ENCODE results near the gene CHCHD3. TPM values are rescaled to one million over a fixed set of nuclear protein-coding genes. Genes with fewer than 3 reads are reported as not detected.
A peak's percentile ranks its signal among the peaks of the same experiment; 100 is the strongest.
"Not testable (repeated sequence)": the region's sequence is repeated elsewhere in the genome, so short reads cannot be mapped to it uniquely, and the experiment has no call there.

Gene CHCHD3
- total RNA-seq, 1 experiment from 2014 or later: 115 TPM

DNA sequence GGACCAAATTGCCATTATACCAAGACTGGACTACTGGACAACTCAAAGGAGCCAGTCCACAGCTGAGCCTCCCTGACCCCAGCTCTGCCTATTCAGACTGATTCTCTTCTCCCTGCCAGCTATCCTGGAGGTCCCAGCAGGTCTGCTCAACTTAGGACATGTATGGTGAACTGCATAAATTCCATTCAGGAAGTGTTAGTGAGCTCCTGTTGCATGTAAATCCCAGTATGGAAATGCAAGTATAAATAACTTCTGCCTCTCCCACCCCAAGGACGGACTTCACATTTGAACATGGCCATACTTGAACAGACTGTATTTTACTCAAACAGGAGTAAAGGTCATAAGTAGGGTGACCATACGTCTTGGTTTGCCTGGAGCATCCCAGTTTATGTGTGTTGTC, 128.4 kb downstream of the CHCHD3 start:
- no peak for DNase-seq (ENCODE audit: low read depth)

DNA sequence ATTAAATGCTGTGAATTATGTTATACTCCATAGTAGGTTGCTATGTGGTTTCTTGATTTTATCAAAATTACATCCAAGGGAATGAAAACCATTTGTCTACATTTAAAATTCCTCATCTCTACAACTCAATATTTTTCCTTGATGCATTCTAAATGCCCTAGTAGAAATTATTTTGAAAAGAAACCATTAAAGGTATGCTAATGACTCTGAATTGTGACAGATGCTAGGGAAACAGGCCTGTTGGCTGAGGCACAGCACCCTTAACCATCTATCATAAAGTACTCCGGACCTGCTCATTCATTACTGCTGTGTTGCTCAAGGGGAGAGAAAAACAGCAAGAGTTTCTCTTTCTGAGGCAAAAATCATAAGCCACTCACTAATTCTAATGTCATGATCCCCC, 131.2 kb downstream of the CHCHD3 start:
- DNase-seq (ENCODE audit: low read depth): no peak

DNA sequence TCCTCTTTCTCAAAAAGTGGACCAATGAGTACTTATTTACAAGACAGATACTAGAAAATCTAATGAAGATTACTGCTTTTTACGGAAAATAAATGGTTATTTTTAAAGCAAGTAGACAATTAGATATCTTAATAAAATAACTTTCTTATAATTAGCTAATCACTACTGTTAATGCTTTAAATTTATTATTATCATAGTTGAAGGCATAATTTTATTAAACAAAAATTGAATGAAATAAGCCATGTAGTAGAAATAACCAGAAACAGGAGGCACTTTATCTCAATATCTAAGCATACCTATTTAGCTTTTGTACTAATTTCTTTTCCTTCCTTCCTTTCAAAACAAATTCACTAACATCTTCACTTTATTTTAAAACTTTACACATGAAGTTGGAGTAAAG, 134.9 kb downstream of the CHCHD3 start:
- DNase-seq (ENCODE audit: low read depth): no peak

DNA sequence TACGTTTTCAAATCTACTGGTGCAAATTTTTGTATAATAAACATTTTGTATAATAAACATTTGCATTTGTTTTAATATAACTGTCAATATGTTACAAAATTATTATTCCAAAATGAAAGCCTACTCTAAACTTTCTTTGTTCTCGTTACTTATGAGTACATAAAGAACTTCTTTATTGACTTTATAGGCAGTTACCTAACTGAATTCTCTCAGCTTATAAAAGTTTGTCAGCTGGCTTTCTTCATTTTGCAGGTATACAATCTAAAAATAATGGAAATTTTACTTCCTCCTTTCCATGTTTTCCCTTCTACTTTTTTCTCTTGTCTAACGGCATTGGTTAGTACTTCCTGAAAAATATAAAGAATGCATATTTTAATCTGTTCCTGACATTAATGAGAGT, 137.1 kb downstream of the CHCHD3 start:
- no peak for DNase-seq (ENCODE audit: low read depth)

DNA sequence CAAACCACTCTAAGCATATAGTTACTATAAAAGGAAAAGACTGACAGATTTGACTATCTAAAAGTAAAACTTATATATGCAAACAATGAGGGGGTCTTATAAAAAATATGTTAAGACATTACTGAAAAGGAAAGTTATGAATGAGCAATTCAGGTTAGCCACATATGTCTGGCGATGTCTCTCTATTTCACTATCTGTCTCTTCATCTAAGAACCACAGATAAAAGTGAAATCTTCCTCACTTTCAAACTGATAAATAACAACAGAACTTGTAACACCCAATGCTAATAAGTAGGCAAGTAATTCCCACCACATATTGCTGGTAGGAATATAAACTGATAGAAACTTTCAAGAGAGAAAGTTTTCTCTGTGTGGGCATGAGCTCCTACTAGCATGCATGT, 138.2 kb downstream of the CHCHD3 start:
- no peak for DNase-seq (ENCODE audit: low read depth)

DNA sequence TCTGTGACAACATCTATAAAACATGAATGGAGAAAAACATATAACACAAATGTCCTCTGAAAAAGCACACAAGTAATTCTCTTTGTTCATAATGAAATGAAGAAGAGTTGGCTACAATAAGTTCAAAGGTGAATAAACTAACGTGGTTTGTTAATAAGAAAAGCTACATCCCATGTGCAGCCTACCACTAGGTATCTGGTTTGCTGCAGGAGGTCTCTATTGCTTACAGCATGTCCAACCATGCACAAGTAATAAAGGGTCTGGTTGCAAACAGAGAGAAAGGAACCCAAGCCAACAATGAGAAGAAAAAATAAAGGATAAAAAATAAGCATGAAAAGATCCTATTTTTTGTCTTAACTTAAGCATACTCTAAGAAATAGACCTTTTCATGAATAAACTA, 139.2 kb downstream of the CHCHD3 start:
- DNase-seq (ENCODE audit: low read depth): no peak

DNA sequence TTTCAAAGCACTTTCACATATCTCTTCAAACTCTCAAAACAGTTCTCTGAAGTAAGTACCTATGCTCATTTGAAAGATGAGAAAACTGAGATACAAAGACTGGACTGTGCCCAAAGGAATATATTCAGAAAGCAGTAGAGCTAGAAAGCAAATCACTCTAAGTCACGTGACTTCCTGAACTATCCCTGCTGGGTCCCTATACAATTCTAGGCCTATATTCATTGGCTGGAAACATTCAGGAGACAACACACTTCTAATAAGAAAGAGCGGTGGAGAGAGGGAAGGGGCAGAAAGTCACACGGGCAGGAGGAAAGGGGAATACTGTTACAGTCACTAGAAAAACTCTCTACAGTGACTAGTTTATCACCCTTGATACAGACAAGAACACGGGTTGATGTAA, 140.0 kb downstream of the CHCHD3 start:
- no peak for DNase-seq (ENCODE audit: low read depth)

DNA sequence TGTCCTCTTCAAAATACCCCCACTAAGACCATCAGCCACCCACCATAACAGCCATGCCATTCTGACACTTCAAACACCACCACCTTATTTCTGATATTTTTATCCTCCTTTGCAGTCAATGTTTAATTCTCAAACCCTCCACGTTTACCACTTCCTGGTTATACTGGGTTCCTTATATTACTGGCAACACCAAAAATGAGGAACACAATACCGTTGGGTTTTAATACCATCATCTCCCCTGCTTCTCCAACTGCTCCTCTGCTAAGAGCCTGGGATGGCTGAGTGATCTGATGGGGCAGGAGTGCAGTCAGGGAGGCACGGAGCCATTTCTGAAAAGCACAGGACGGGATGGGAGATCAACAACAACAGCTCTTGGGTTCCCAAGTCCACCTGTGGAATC, 140.5 kb downstream of the CHCHD3 start:
- no peak for DNase-seq (ENCODE audit: low read depth)

DNA sequence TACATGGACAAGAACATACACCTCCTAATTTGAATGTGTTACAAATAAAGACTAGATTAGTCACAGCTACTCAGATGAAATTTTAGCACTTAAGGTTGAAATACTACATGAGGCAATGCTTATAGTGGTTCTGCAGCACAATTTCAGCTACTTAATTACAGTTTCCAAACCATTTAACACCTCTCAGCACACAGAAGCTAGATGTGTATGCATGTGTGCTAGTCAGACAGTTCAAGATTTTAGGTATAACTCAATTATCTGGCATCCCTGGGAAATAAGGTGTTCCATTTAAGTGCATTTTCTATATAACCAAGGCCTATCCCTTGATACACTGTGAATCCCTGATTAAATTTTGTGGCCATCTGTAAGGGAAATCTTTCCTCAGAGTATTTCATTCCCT, 141.8 kb downstream of the CHCHD3 start:
- DNase-seq (ENCODE audit: low read depth): no peak

DNA sequence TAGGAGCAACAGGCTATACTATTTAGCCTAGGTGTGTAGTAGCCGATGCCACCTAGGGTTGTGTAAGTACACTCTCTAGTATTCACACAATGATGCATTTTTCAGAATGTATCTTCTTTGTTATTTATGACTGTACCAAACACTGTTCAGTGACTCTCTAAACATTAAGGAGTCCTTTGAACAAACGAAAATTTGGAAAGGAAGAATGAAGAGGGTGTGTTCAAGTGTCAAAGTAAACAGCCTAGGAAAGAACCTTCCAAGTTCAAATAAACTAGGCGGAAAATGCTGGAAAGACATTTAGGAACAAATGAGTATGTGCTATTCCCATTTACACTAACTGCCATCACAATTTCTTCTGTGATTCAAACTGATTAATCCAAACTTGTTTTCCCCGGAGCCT, 142.4 kb downstream of the CHCHD3 start:
- no peak for DNase-seq (ENCODE audit: low read depth)

DNA sequence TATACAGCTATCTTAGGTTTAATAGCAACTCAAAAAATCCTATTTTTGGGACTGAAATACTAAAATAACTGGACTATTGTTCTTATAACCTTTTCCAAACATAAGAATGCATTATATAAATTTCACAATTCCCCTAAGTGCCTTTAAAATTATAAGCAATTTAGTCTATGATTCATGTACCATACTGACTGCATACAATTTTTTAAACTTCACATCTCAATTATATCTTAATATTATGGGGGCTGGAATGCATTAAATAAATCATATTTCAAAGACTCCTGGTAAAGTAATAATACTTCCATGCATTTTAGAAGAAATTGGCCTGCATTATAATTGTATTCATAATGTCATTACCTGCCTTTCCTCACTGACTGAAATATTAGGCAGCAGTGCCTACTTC, 144.6 kb downstream of the CHCHD3 start:
- no peak for DNase-seq (ENCODE audit: low read depth)

DNA sequence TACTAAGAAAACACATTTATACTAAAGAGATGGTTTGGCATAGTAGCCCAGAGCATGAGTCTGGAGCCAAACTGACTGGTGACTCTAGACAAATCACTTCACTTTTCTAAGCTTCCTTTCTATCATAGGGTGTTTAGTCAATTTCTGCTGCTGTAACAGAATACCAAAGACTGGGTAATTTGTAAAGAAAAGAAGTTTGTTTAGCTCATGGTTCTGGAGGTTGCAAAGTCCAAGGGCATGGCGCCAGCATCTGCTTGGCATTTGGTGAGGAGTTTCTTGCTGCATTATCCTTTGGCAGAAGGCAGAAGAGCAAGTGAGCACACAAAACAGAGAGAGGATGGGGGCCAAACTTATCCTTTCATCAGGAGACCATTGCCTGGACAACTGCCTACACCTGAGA, 146.3 kb downstream of the CHCHD3 start:
- no peak for DNase-seq (ENCODE audit: low read depth)

DNA sequence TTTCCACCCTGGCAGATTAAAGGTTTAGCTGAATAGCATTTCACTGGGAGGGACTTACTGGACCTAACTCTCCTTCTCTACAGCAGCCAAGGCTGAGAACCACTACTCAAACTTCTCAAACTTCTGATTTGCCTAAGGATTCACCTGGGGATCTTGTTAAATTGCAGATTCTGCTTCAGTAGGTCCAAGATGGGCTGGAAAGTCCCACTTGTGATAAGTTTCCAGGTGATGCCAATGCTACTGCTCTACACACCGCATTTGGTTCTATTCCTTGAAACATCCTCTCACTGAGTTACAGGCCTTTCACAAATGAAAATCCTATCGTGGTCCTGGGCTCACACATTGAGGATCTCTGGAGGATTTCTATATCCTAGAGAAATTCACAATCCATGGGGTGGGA, 147.9 kb downstream of the CHCHD3 start:
- no peak for DNase-seq (ENCODE audit: low read depth)

DNA sequence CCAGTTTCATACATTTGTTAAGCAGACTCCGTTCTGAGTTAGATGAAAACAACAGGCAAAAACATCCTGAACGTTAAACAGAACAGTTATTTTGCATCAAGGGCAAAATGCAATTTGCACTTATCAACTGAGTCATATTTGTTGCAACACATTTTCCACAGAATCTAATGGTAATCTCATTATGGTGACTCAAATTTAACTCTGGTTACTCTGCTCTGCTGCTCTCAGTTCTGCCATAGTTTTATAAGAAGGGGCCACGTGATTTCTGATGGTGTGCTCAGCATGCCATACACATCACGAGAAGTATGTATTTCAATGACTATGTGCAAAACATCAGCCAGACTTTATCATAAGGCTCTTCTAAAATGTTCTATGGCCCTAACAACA, 148.8 kb downstream of the CHCHD3 start:
- DNase-seq (ENCODE audit: low read depth): peak; percentile 84

DNA sequence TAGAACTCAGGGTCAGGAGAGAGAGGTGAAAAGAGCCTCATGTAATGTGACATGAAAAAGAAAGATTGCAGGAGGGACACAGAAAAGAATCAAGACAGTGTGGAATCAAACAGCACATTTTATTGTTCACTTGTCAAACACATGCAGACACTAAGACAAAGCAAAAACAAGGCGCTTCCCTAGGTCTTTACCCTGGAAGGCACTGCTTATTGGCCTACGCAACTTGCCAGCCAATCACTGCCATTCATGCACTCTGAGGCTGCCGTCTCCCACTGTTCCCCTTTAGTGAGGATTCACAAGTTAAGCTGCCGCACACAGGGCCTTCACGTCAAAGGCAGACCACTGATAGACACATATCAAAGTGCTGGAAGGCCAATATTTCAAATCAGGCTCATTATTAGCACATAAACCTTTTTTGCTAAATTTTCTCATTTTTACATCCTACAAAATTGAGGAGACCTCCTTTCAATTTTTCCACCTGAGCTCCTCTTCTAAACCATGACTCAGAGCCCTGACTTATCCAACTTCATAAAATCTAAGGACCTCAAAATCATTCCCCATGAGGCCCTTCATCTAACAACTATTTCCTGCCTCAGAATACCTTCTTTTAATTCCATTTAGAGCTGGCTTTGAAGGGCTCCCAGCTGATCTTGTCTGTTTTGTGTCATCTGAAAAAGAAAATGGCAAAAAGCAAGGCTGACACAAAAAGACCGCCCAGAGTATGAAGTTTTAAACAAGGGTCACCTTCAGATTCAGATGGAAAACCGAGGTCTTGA, 149.4 kb downstream of the CHCHD3 start:
- no peak for DNase-seq (ENCODE audit: low read depth)

DNA sequence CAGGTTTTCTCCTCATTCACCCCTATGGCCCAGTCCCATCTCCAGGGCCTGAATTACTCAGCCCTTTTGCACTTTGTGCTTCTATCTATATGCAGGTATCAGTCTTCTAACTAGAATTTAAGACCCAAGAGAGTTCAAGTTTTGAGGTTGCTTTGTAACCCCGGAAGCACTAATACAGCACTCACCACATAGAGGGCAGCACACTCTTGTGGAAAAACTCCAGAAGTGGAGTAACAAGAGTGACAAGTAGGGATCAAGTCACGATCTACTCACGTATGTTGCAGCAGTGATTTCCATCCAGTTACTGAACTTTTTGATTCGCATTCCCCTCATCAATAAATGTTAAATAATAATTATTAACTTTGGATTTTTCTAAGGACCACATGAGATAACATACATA, 151.0 kb downstream of the CHCHD3 start:
- peak; percentile 32 for DNase-seq (ENCODE audit: low read depth)

DNA sequence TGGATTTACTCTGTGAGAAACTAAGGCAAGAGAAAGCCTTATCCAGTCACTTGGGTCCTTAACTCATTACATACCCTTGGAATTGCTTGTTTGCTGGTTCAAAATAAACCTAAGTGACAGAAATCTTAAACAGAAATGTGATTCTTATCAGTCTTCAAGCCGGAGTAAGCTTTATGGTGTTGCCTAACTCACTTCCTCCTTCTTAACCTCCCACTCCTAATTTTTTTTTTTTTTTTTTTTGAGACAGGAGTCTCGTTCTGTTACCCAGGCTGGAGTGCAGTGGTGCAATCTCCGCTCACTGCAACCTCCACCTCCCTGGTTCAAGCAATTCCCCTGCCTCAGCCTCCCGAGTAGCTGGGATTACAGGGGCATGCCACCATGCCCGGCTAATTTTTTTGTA, 151.9 kb downstream of the CHCHD3 start:
- not testable (repeated sequence) for DNase-seq (ENCODE audit: low read depth)

DNA sequence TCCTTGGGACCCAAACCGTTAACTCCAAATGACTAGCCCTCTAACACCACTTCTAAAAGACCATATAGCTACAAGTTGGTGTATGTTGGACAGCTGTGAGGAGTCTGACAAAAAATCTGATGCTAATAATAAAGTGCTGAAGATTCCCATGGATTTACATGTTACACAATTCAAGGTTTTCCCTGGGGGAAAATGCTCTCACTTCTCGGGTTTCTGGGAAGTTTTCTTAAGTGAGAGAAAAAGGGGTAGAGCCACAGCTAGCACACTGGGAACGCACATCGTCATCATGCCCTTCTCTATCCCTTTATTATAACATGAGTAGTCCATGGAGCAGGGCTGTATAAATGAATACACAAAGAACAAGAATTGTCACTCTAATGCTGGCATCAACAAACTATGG, 162.1 kb downstream of the CHCHD3 start:
- DNase-seq (ENCODE audit: low read depth): peak; percentile 38

DNA sequence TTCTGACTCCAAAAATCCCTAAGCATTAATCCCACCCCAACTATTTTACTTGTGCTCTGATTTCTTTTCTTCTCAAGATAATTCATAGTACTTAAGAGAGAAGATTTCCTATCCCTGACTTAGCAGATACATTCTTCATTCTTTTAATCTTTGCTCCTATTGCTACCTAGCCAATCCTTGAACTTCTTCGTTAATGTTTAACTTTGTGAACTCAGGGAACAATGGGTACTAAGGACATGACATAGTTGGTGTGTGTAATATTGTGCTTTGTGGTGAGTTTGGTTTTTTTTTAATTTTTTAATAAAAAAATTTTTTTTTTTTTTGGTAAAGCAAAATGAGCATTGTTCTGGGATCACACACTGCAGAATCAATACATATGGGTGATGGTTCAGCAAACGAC, 166.2 kb downstream of the CHCHD3 start:
- DNase-seq (ENCODE audit: low read depth): no peak

DNA sequence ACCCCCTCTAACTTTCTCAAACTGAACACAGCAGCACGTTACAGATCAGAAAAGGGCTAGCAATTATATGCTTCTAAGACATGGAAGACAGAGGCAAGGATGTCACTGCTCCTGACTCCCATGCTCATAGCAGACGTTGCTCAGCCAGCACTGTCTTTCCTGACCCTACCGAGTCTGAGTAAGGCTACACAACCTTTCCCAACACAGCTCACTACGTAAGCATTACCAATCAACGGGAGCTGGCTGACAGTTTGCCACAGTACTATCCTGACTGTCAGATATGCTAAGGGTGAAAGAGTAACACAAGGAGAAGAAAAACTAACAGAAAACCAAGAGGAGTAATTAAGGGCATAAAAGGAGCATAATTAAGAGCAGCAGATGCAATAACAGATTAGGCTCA, 171.2 kb downstream of the CHCHD3 start:
- no peak for DNase-seq (ENCODE audit: low read depth)

DNA sequence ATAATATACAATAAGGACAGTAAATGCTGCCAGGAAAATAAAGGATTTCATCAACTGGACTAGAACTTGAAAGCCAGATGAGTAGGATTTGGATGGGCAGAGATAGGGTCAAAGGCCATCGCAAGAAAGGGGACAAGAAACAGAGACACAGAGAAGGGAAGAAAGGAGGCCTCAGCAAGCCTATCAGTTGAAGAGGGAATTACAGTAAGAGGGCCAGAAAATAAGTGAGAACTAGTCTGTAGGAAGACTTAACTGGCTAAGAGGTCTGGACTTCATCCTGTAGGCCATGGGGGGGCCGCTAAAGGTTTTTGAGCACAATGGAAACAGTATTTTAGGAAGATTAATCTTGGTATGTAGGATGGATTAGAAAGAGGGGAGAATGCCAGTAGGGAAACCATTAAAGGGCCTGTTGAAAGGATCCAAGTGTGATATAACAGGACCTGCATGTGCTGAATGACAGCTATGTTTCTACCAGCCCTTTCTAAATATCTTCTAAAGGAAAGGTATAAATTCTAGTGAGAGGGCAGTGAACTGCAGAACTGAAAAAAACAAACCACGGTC, 174.4 kb downstream of the CHCHD3 start:
- no peak for DNase-seq (ENCODE audit: low read depth)

DNA sequence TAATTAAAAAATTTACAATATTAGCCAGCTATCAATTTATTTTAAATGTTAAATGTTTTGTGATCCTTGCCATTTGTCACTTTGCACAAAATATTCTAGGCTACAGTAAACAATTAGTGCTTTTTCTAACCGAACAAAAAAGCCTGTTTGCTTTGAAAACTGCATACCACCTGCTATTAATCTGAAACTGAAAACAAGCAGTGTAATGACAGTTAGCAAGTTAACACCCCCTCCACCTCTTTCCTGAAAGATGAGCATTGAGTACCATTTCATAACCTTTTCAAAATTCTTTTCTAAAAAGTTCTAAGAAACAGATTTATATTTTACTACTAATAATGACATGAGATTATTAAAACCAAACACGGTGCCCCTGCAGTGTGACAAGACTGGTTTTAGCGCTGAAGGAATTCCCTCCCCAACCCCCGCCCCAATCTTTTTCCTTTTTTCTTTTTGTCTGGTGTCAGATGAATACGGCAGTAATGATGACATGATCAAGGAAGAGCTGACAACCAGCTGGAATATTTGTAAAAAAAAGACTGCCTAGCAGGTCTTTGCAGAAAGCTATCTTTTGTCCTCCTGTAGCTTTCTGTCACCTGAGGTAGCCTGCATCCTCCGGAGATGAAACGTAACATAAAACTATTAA, 175.6 kb downstream of the CHCHD3 start:
- DNase-seq (ENCODE audit: low read depth): no peak

DNA sequence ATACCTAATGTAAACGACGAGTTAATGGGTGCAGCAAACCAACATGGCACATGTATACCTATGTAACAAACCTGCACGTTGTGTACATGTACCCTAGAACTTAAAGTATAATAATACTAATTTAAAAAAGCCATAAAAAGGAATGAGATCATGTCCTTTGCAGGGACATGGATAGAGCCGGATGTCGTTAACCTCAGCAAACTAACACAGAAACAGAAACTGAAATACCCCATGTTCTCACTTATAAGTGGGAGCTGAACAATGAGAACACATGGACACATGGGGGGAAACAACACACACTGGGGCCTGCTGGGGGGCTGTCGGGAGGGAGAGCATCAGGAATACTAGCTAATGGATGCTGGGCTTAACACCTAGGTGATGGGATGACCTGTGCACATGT, 176.8 kb downstream of the CHCHD3 start:
- DNase-seq (ENCODE audit: low read depth): not testable (repeated sequence)

Data from LHCN-M2 (cell line).